Spleen (tissue), 7 donors: Measurements from ENCODE around the gene AXDND1.

ENCODE experiments used
- CTCF ChIP-seq, 11 experiments: fragments of 200-600 bp in 7 of 11; fragments of 450-650 bp in 4 of 11; sonication (generic) in 4 of 11; IDR thresholded peaks in 8 of 11; conservative IDR thresholded peaks in 3 of 11; 1 replicate in 7 of 11; 2 replicates in 4 of 11; pipeline versions ENCODE4 v1.4.0 to v1.8.0; 2016 to 2021; ENCODE audit warnings: antibody characterized with exemption in 11 of 11, inconsistent platforms in 4 of 11, mild to moderate bottlenecking in 1 of 11
- POLR2A ChIP-seq, 3 donors: fragments of 450-650 bp; IDR thresholded peaks; one replicate each; pipeline ENCODE4 v1.5.1; 2017; ENCODE audit warnings: antibody characterized with exemption in 3 of 3, mild to moderate bottlenecking in 1 of 3
- POLR2AphosphoS5 ChIP-seq, 3 donors: sonication (generic); formaldehyde crosslinking; IDR thresholded peaks; one replicate each; pipeline ENCODE4 v1.5.1; 2017; ENCODE audit warnings: antibody characterized with exemption in 3 of 3
- donor health status: DM: no; HTN: no; CAD: no; lungs with moderate emphysema.
- donor health status: DM: no; HTN: no; CAD: no.
- donor health status: DM: no; HTN: no; CAD: no.

- TF ChIP-seq CTCF (IDR thresholded peaks at IDR 0.05 in 8 of 11, conservative IDR thresholded peaks at IDR 0.05 in 3 of 11) (no peak), POLR2A (IDR thresholded peaks at IDR 0.05) (no peak), POLR2AphosphoS5 (IDR thresholded peaks at IDR 0.05) (no peak)
Observed at GRCh38 chr1:179327196-179327595, 38.6 kb upstream of the AXDND1 start.
